Measurements from ENCODE around the gene NEDD4. TPM values are rescaled to one million over a fixed set of nuclear protein-coding genes. Genes with fewer than 3 reads are reported as not detected.
A peak's percentile ranks its signal among the peaks of the same experiment; 100 is the strongest.
"Not testable (repeated sequence)": the region's sequence is repeated elsewhere in the genome, so short reads cannot be mapped to it uniquely, and the experiment has no call there.

NEDD4 gene
- total RNA-seq, 6 experiments from 2014 or later = 16.0 to 65.3 (median 22.4) TPM

GRCh38 chr15:55959744-55960447 lies 33.5 kb downstream of the NEDD4 start:
- TF ChIP-seq POLR2A (IDR thresholded peaks at IDR 0.05) = no peak
- no peak for TF ChIP-seq CTCF (IDR thresholded peaks at IDR 0.05)
- 80% methylated on average over 1 of the region's 4 CpGs for WGBS (ENCODE audit: insufficient coverage, low coverage, low lambda C conversion rate, missing lambda C conversion rate)
- Histone ChIP-seq H3K36me3 (no peaks in the 10 kb centered on the region), H3K9me3 (no peaks in the 10 kb centered on the region), H3K4me1 (no peaks in the 10 kb centered on the region), H3K4me3 (no peak overlapping the region), H3K27ac (no peak overlapping the region), H3K27me3 (no peaks in the 10 kb centered on the region)
- ATAC-seq = no peak
- DNase-seq = no peak
- intact Hi-C loops (cut with DNase I) = no loop called here

GRCh38 chr15:55958349-55958748 lies 35.1 kb downstream of the NEDD4 start:
- Histone ChIP-seq H3K27ac (no peak overlapping the region), H3K4me1 (no peaks in the 10 kb centered on the region), H3K27me3 (no peaks in the 10 kb centered on the region), H3K9me3 (no peaks in the 10 kb centered on the region), H3K36me3 (no peaks in the 10 kb centered on the region), H3K4me3 (no peak overlapping the region)
- TF ChIP-seq CTCF (IDR thresholded peaks at IDR 0.05) (no peak), POLR2A (IDR thresholded peaks at IDR 0.05) (no peak)
- intact Hi-C loops (cut with DNase I) = no loop called here
- no peak for DNase-seq
- ATAC-seq = no peak
- WGBS (ENCODE audit: insufficient coverage, low coverage, low lambda C conversion rate, missing lambda C conversion rate) = 56% methylated on average over 1 of the region's 1 CpG

GRCh38 chr15:55954862-55955605 lies 38.4 kb downstream of the NEDD4 start:
- Histone ChIP-seq H3K36me3 (no peaks in the 10 kb centered on the region), H3K9me3 (no peaks in the 10 kb centered on the region), H3K27ac (no peak overlapping the region), H3K27me3 (no peaks in the 10 kb centered on the region), H3K4me1 (peaks cover 0 to 6% (median 0%) of the 10 kb centered on the region in 4 donors), H3K4me3 (no peak overlapping the region)
- TF ChIP-seq CTCF (IDR thresholded peaks at IDR 0.05) (no peak), POLR2A (IDR thresholded peaks at IDR 0.05) (no peak)
- intact Hi-C loops (cut with DNase I) = no loop called here
- ATAC-seq (peak in 1 of 4 donors; percentile 42), DNase-seq (no peak)
- 93% methylated on average over 6 of the region's 6 CpGs for WGBS (ENCODE audit: insufficient coverage, low coverage, low lambda C conversion rate, missing lambda C conversion rate)

GRCh38 chr15:55952501-55953274 lies 40.7 kb downstream of the NEDD4 start:
- H3K9me3 ChIP-seq; H3K36me3 ChIP-seq; H3K4me1 ChIP-seq; intact Hi-C loops (cut with DNase I); H3K27me3 ChIP-seq: not testable (repeated sequence)
- 40% methylated on average over 12 of the region's 14 CpGs for WGBS (ENCODE audit: insufficient coverage, low coverage, low lambda C conversion rate, missing lambda C conversion rate)
- peak in 1 of 3 donors; percentile 75 for DNase-seq
- ATAC-seq = peak; percentile 97 to 99 (median 98)
- H3K27ac ChIP-seq = peak overlapping the region; percentile 79 to 89 (median 82)
- peak overlapping the region; percentile 20 to 51 (median 48) for H3K4me3 ChIP-seq
- TF ChIP-seq POLR2A (IDR thresholded peaks at IDR 0.05) = peak; percentile 28

- H3K4me3 ChIP-seq; H3K36me3 ChIP-seq; H3K4me1 ChIP-seq; H3K27me3 ChIP-seq; H3K9me3 ChIP-seq; intact Hi-C loops (cut with DNase I); H3K27ac ChIP-seq; ATAC-seq; DNase-seq: not testable (repeated sequence)
- WGBS (ENCODE audit: insufficient coverage, low coverage, low lambda C conversion rate, missing lambda C conversion rate) = 62% methylated on average over 2 of the region's 2 CpGs
Observed at GRCh38 chr15:55944606-55945005, 48.8 kb downstream of the NEDD4 start.
